GM21515 (cell line): ENCODE measurements around the gene ZNF236.
"Not testable (repeated sequence)": the region's sequence is repeated elsewhere in the genome, so short reads cannot be mapped to it uniquely, and the experiment has no call there.

Experiments used
- ATAC-seq: cut with Tn5 transposase; IDR thresholded peaks from one replicate; pipeline ENCODE4 v1.9.1; 2021; ENCODE audit not compliant: unreplicated experiment

The ZNF236 gene

DNA sequence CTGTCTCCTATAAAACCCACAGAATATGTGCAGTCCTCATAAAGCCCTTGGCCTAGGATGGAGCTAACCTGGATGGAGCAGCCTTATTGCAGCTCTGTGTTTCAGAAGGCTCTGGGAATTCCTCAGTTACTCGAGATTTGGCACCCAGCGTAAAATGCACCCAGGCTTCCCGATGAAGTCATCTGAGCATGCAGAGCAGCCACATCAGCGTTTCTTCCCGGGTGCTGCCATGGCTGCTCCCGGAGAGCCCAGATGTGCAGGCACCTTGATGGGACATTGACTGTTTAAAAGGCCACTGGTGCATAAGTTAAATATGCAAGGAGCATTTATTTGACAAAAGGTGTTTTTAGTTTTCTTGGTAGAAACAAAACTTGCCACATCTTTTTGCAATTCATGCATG lies 195.0 kb downstream of the ZNF236 start:
- ATAC-seq, result no peak

DNA sequence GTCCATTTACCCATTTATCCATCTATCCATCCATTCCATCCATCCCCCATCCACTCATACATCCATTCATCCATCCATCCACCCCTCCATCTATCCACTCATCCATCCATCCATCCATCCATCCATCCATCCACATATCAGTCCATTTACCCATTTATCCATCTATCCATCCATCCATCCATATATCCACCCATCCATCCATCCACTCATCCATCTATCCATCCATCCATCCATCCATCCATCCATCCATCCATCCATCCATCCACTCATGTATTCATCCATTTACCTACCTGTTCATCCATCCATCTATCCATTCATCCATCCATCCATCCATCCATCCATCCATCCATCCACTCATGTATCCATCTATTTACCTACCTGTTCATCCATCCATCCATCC lies 196.3 kb downstream of the ZNF236 start:
- not testable (repeated sequence) for ATAC-seq

DNA sequence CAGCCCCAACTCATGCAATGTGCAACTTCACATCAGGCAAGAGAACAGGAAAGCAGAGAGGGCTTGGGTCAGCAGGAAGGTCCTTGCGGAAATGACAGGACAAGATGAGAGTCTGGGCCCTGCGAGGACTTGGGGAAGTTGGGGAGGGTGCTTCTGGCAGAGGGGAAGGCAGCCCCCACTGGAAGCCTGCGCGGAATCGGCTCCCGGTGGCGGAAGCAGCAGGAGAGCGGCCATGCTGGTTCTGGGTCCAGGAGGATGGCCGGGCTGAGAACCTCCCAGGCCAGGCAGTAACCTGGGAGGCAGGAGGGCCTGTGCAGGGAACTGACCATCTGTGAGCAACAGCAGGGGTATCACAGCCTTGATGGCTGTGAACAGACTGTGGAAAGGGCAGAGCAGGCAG lies 197.3 kb downstream of the ZNF236 start:
- ATAC-seq, result no peak
